Measurements from ENCODE around the gene RPS21. TPM values are rescaled to one million over a fixed set of nuclear protein-coding genes. Genes with fewer than 3 reads are reported as not detected.

Gene RPS21
- total RNA-seq, 1 donor from 2014 or later: 719 TPM

- no peak for DNase-seq (ENCODE audit: low read depth in 2 of 2)
These were observed 32.7 kb upstream of the RPS21 start for GRCh38 chr20:62354031-62354808.

GRCh38 chr20:62354811-62355341 is 32.0 kb upstream of the RPS21 start:
- no peak for DNase-seq (ENCODE audit: low read depth in 2 of 2)

- peak in 1 of 2 donors; percentile 51 for DNase-seq (ENCODE audit: low read depth in 2 of 2)
These were observed 31.4 kb upstream of the RPS21 start for GRCh38 chr20:62355516-62355877.

- no peak for DNase-seq (ENCODE audit: low read depth in 2 of 2)
These were observed 30.9 kb upstream of the RPS21 start for GRCh38 chr20:62355878-62356588.

- no peak for DNase-seq (ENCODE audit: low read depth in 2 of 2)
These were observed 30.2 kb upstream of the RPS21 start for GRCh38 chr20:62356589-62357186.

GRCh38 chr20:62357187-62357667 is 29.7 kb upstream of the RPS21 start:
- peak; percentile 43 to 89 for DNase-seq (ENCODE audit: low read depth in 2 of 2)

- no peak for DNase-seq (ENCODE audit: low read depth in 2 of 2)
These were observed 29.2 kb upstream of the RPS21 start for GRCh38 chr20:62357681-62358080.

GRCh38 chr20:62358171-62359042 is 28.5 kb upstream of the RPS21 start:
- peak in 1 of 2 donors; percentile 77 for DNase-seq (ENCODE audit: low read depth in 2 of 2)

GRCh38 chr20:62359043-62359490 is 27.8 kb upstream of the RPS21 start:
- no peak for DNase-seq (ENCODE audit: low read depth in 2 of 2)

GRCh38 chr20:62359491-62360121 is 27.3 kb upstream of the RPS21 start:
- DNase-seq (ENCODE audit: low read depth in 2 of 2): peak in 1 of 2 donors; percentile 81

GRCh38 chr20:62360854-62361798 is 25.8 kb upstream of the RPS21 start:
- DNase-seq (ENCODE audit: low read depth in 2 of 2): no peak

- DNase-seq (ENCODE audit: low read depth in 2 of 2): no peak
These were observed 24.9 kb upstream of the RPS21 start for GRCh38 chr20:62361799-62362589.

- no peak for DNase-seq (ENCODE audit: low read depth in 2 of 2)
These were observed 24.3 kb upstream of the RPS21 start for GRCh38 chr20:62362590-62362940.

- no peak for DNase-seq (ENCODE audit: low read depth in 2 of 2)
These were observed 23.6 kb upstream of the RPS21 start for GRCh38 chr20:62362991-62363919.

- peak; percentile 63 to 91 for DNase-seq (ENCODE audit: low read depth in 2 of 2)
These were observed 22.7 kb upstream of the RPS21 start for GRCh38 chr20:62363920-62364851.

Data from dermis microvascular lymphatic vessel endothelial cell (primary cell).